HEK293 (cell line): ENCODE data around the gene LETM1.
A peak's percentile ranks its signal among the peaks of the same experiment; 100 is the strongest.

Source experiments
- ATF2 ChIP-seq: fragments of 450-650 bp; formaldehyde crosslinking; IDR thresholded peaks from 2 replicates; pipeline ENCODE4 v1.5.1; 2016; ENCODE audit warnings: missing biosample characterization, missing genetic modification characterization, low read depth
- GLI4 ChIP-seq: fragments of 450-650 bp; formaldehyde crosslinking; IDR thresholded peaks from 2 replicates; pipeline ENCODE4 v1.5.1; 2016; ENCODE audit warnings: missing biosample characterization, missing genetic modification characterization
- GLIS2 ChIP-seq: fragments of 450-650 bp; formaldehyde crosslinking; IDR thresholded peaks from 2 replicates; pipeline ENCODE4 v1.5.1; 2016; ENCODE audit warnings: missing biosample characterization, missing genetic modification characterization
- HIC1 ChIP-seq: fragments of 450-650 bp; formaldehyde crosslinking; IDR thresholded peaks from 2 replicates; pipeline ENCODE4 v1.5.1; 2016; ENCODE audit warnings: missing biosample characterization, missing genetic modification characterization
- REST ChIP-seq: fragments of 450-650 bp; formaldehyde crosslinking; IDR thresholded peaks from 2 replicates; pipeline ENCODE4 v1.5.1; 2016; ENCODE audit warnings: missing biosample characterization, missing genetic modification characterization
- SETDB1 ChIP-seq: IDR thresholded peaks from one replicate; pipeline ENCODE4 v1.6.1; 2017; ENCODE audit warnings: mild to moderate bottlenecking, low read length, moderate library complexity, mixed read lengths; ENCODE audit not compliant: insufficient read length
- YY2 ChIP-seq: fragments of 450-650 bp; formaldehyde crosslinking; IDR thresholded peaks from 2 replicates; pipeline ENCODE4 v1.5.1; 2016; ENCODE audit warnings: missing biosample characterization, missing genetic modification characterization
- ZBTB8A ChIP-seq: fragments of 450-650 bp; formaldehyde crosslinking; IDR thresholded peaks from 2 replicates; pipeline ENCODE4 v1.5.1; 2016; ENCODE audit warnings: missing biosample characterization, missing genetic modification characterization
- ZNF148 ChIP-seq: fragments of 450-650 bp; formaldehyde crosslinking; IDR thresholded peaks from 2 replicates; pipeline ENCODE4 v1.5.0; 2017; ENCODE audit warnings: missing biosample characterization, missing genetic modification characterization, borderline replicate concordance
- ZNF184 ChIP-seq: fragments of 450-650 bp; IDR thresholded peaks from 2 replicates; pipeline ENCODE4 v1.5.1; 2018; ENCODE audit warnings: missing biosample characterization, mild to moderate bottlenecking, missing genetic modification characterization
- ZNF221 ChIP-seq: fragments of 450-650 bp; formaldehyde crosslinking; IDR thresholded peaks from 2 replicates; pipeline ENCODE4 v1.5.1; 2017; ENCODE audit warnings: missing biosample characterization, missing genetic modification characterization, borderline replicate concordance
- ZNF23 ChIP-seq: fragments of 450-650 bp; formaldehyde crosslinking; IDR thresholded peaks from 2 replicates; pipeline ENCODE4 v1.5.1; 2016; ENCODE audit warnings: missing biosample characterization, missing genetic modification characterization, borderline replicate concordance
- ZNF280C ChIP-seq: fragments of 450-650 bp; formaldehyde crosslinking; IDR thresholded peaks from 2 replicates; pipeline ENCODE4 v1.5.1; 2016; ENCODE audit warnings: missing biosample characterization, missing genetic modification characterization
- ZNF280D ChIP-seq: fragments of 450-650 bp; formaldehyde crosslinking; IDR thresholded peaks from 2 replicates; pipeline ENCODE4 v1.5.1; 2016; ENCODE audit warnings: missing biosample characterization, missing genetic modification characterization
- ZNF37A ChIP-seq: fragments of 450-650 bp; IDR thresholded peaks from 2 replicates; pipeline ENCODE4 v1.5.1; 2018; ENCODE audit warnings: missing biosample characterization, missing genetic modification characterization
- ZNF426 ChIP-seq: fragments of 450-650 bp; formaldehyde crosslinking; IDR thresholded peaks from 2 replicates; pipeline ENCODE4 v1.5.1; 2017; ENCODE audit warnings: missing biosample characterization, missing genetic modification characterization, mild to moderate bottlenecking, inconsistent platforms, moderate library complexity
- ZNF623 ChIP-seq: fragments of 450-650 bp; formaldehyde crosslinking; IDR thresholded peaks from 2 replicates; pipeline ENCODE4 v1.5.1; 2016; ENCODE audit warnings: missing biosample characterization, missing genetic modification characterization
- ZNF692 ChIP-seq: fragments of 450-650 bp; formaldehyde crosslinking; IDR thresholded peaks from 2 replicates; pipeline ENCODE4 v1.5.1; 2016; ENCODE audit warnings: missing biosample characterization, missing genetic modification characterization
- ZNF792 ChIP-seq: fragments of 450-650 bp; formaldehyde crosslinking; IDR thresholded peaks from 2 replicates; pipeline ENCODE4 v1.5.1; 2016; ENCODE audit warnings: missing biosample characterization, missing genetic modification characterization
- ZSCAN18 ChIP-seq: fragments of 450-650 bp; formaldehyde crosslinking; IDR thresholded peaks from 2 replicates; pipeline ENCODE4 v1.5.1; 2016; ENCODE audit warnings: missing biosample characterization, missing genetic modification characterization

Gene LETM1

GRCh38 chr4:1792832-1793495 is 63.0 kb downstream of the LETM1 start, which contains the start of gene FGFR3 (continued):
- TF ChIP-seq ZNF148 (tag by site-specific recombination) (no peak), YY2 (no peak), ATF2 (tag by site-specific recombination) (no peak), ZNF221 (no peak), ZNF37A (tag by site-specific recombination) (peak; percentile 75; the same call in 1 of the 2 replicates), ZNF184 (tag by site-specific recombination) (no peak), ZNF692 (no peak), GLIS2 (tag by site-specific recombination) (peak; percentile 84), SETDB1 (no peak), GLI4 (tag by site-specific recombination) (no peak), ZSCAN18 (tag by site-specific recombination) (no peak), REST (tag by site-specific recombination) (no peak), HIC1 (tag by site-specific recombination) (0 out of 2 replicates have a peak, but pooled peaks have one; percentile 11), ZNF280C (no peak), ZBTB8A (tag by site-specific recombination) (peak; percentile 77), ZNF426 (tag by site-specific recombination) (no peak), ZNF623 (tag by site-specific recombination) (no peak), ZNF23 (no peak), ZNF792 (tag by site-specific recombination) (no peak), ZNF280D (tag by site-specific recombination) (no peak)
